Lower lobe of right lung (tissue), 2 donors: Measurements from ENCODE around the gene RLN3. TPM values are rescaled to one million over a fixed set of nuclear protein-coding genes. Genes with fewer than 3 reads are reported as not detected.

Experiments used
- ATAC-seq, 2 donors: fragments of 200-7000 bp; cut with Tn5 transposase; one replicate each; pipeline ENCODE4 v1.9.1; 2020 to 2022; ENCODE audit warnings: mild to moderate bottlenecking in 2 of 2, moderate library complexity in 2 of 2
- DNase-seq: peaks from one replicate; pipeline ENCODE4 v3.0.0-alpha.2; 2020
- H3K27ac ChIP-seq: fragments of 200-600 bp; one replicate; pipeline ENCODE4 v1.8.0; 2022
- H3K27me3 ChIP-seq: fragments of 200-600 bp; one replicate; pipeline ENCODE4 v1.8.0; 2022; ENCODE audit warnings: low read depth
- H3K36me3 ChIP-seq: fragments of 200-600 bp; one replicate; pipeline ENCODE4 v1.8.0; 2022; ENCODE audit warnings: mild to moderate bottlenecking
- H3K4me1 ChIP-seq: fragments of 200-600 bp; one replicate; pipeline ENCODE4 v1.8.0; 2022
- H3K4me3 ChIP-seq: fragments of 200-600 bp; one replicate; pipeline ENCODE4 v1.8.0; 2022; ENCODE audit warnings: mild to moderate bottlenecking
- H3K9me3 ChIP-seq: fragments of 200-600 bp; one replicate; pipeline ENCODE4 v1.8.0; 2022
- CTCF ChIP-seq: fragments of 200-600 bp; IDR thresholded peaks from one replicate; pipeline ENCODE4 v1.8.0; 2022; ENCODE audit warnings: antibody characterized with exemption, mild to moderate bottlenecking
- intact Hi-C: fragments of 100-400 bp; cut with DNase I; formaldehyde crosslinking; loops from one replicate; pipeline ENCODE4 v1.11.0; 2022
- total RNA-seq: library from RNA; stranded (reverse); fragmentation: NEBNext Ultra II Directional; extraction: Animal tissue kit (Norgen Biotek cat#: 25700); gene quantifications from one replicate; pipeline ENCODE4 v1.2.1, GENCODE V29; 2021
- donor health status: DM: no; HTN: yes; CAD: no; lungs with severe emphysema.

Gene RLN3
- total RNA-seq, 1 donor from 2014 or later = not detected

GRCh38 chr19:13984186-13984585 is 43.8 kb upstream of the RLN3 start:
- H3K4me1 ChIP-seq = peaks cover 46% of the 10 kb centered on the region
- ATAC-seq (no peak), DNase-seq (no peak)
- intact Hi-C loops = no loop called here
- H3K27me3 ChIP-seq = no peaks in the 10 kb centered on the region
- H3K27ac ChIP-seq = no peak overlapping the region
- no peak overlapping the region for H3K4me3 ChIP-seq
- no peak for TF ChIP-seq CTCF
- H3K9me3 ChIP-seq = no peaks in the 10 kb centered on the region
- H3K36me3 ChIP-seq = peaks cover 9% of the 10 kb centered on the region

- Histone ChIP-seq H3K27me3 (no peaks in the 10 kb centered on the region), H3K27ac (peak overlapping the region; percentile 95), H3K36me3 (peaks cover 9% of the 10 kb centered on the region), H3K9me3 (no peaks in the 10 kb centered on the region), H3K4me3 (no peak overlapping the region), H3K4me1 (peaks cover 40% of the 10 kb centered on the region)
- intact Hi-C loops = no loop called here
- no peak for TF ChIP-seq CTCF
- ATAC-seq = peak; percentile 46 to 55
- peak; percentile 86 for DNase-seq
Measured at GRCh38 chr19:13984875-13985741, 42.8 kb upstream of the RLN3 start.

GRCh38 chr19:13985771-13986347 is 42.1 kb upstream of the RLN3 start:
- TF ChIP-seq CTCF = no peak
- peak; percentile 0 to 4 for ATAC-seq
- no peak for DNase-seq
- intact Hi-C loops = no loop called here
- peak overlapping the region; percentile 95 for H3K27ac ChIP-seq
- no peaks in the 10 kb centered on the region for H3K27me3 ChIP-seq
- H3K4me3 ChIP-seq = peak overlapping the region; percentile 31
- peaks cover 12% of the 10 kb centered on the region for H3K36me3 ChIP-seq
- H3K4me1 ChIP-seq = peaks cover 40% of the 10 kb centered on the region
- H3K9me3 ChIP-seq = no peaks in the 10 kb centered on the region

- peak; percentile 93 for DNase-seq
- TF ChIP-seq CTCF = no peak
- peak overlapping the region; percentile 95 for H3K27ac ChIP-seq
- intact Hi-C loops = no loop called here
- peaks cover 40% of the 10 kb centered on the region for H3K4me1 ChIP-seq
- H3K27me3 ChIP-seq = no peaks in the 10 kb centered on the region
- H3K36me3 ChIP-seq = peaks cover 15% of the 10 kb centered on the region
- no peaks in the 10 kb centered on the region for H3K9me3 ChIP-seq
- ATAC-seq = peak; percentile 66 to 86
- peak overlapping the region; percentile 31 for H3K4me3 ChIP-seq
Measured at GRCh38 chr19:13986348-13986904, 41.5 kb upstream of the RLN3 start.

GRCh38 chr19:13987101-13987890 is 40.7 kb upstream of the RLN3 start:
- intact Hi-C loops = no loop called here
- Histone ChIP-seq H3K4me3 (peak overlapping the region; percentile 31), H3K27ac (peak overlapping the region; percentile 95), H3K4me1 (peaks cover 40% of the 10 kb centered on the region), H3K27me3 (no peaks in the 10 kb centered on the region), H3K9me3 (no peaks in the 10 kb centered on the region), H3K36me3 (peaks cover 19% of the 10 kb centered on the region)
- DNase-seq = peak; percentile 80
- peak; percentile 39 to 47 for ATAC-seq
- no peak for TF ChIP-seq CTCF
